ENCODE data around the gene CLIC4. TPM values are rescaled to one million over a fixed set of nuclear protein-coding genes. Genes with fewer than 3 reads are reported as not detected.
A peak's percentile ranks its signal among the peaks of the same experiment; 100 is the strongest.

Gene CLIC4
- total and polyA plus RNA-seq, 9 of the 15 experiments (the other 6 are each of a cell fraction or from before 2014, with no cell fraction given): 16.0 to 67.5 (median 38.4) TPM

DNA sequence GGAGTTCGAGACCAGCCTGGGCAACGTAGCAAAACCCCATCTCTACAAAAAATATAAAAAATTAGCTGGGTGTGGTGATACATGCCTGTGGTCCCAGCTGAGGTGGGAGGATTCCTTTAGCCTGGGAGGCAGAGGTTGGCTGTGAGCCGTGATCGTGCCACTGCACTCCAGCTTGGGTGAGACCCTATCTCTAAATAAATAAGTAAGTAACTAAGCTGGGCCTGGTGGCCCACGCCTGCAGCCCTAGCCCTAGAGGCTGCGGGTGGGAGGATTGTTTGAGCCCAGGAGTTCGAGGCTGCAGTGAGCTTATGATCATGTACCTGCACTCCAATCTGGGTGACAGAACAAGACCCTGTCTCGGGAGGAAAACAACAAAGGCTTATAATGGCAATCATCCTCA lies 4.6 kb downstream of the CLIC4 start:
- WGBS (ENCODE audit: insufficient coverage, low coverage, missing lambda C conversion rate): 85% methylated on average over 8 of the region's 8 CpGs
- ChIA-PET CTCF (ENCODE audit: low intra/inter-chr PET ratio) (no interaction called here), POLR2A (interaction anchor here (0.7 to 1.7 kb wide), 11 partner anchors 8 to 94 kb away, joined by 3 to 10 read pairs (median 5); no protein-coding TSS in a partner anchor)
- no TSS peak for BruUV-seq (replicated peaks)
- H3K9me3 ChIP-seq (replicated peaks; ENCODE audit: control insufficient read depth, insufficient read depth, low read depth, low read length): no peaks in the 10 kb centered on the region
- H3K4me1 ChIP-seq (replicated peaks in 1 of 2; ENCODE audit: control insufficient read depth in 2 of 2, insufficient read depth in 2 of 2, low read length in 2 of 2): peaks cover 14 to 16% of the 10 kb centered on the region in 2 experiments
- H3K27ac ChIP-seq (ENCODE audit: extremely low read depth, low read depth, low read length): no peak overlapping the region
- no peak overlapping the region for H3K4me2 ChIP-seq (ENCODE audit: insufficient read depth, low read length)
- H2AFZ ChIP-seq (ENCODE audit: low read depth, low read length): no peak overlapping the region
- H3K9ac ChIP-seq (ENCODE audit: insufficient read depth in 1 of 2, low read depth in 2 of 2, low read length in 2 of 2): no peak overlapping the region
- intact Hi-C loops (cut with micrococcal nuclease): loop anchor here (5.0 kb wide), 3 partner anchors 58 to 108 kb away; partner anchors contain the start of gene SRRM1
- ATAC-seq: no peak
- peak in 1 of 4 experiments; percentile 8 for DNase-seq (ENCODE audit: extremely low read depth in 1 of 4, low spot score in 3 of 4)
- no peak for FAIRE-seq
- TF ChIP-seq MAFG (tag; conservative IDR thresholded peaks at IDR 0.05): no peak
- TF ChIP-seq XRCC3 (IDR thresholded peaks at IDR 0.05): no peak
- no peak for TF ChIP-seq PHB (CRISPR knock-in tag; IDR thresholded peaks at IDR 0.05)
- TF ChIP-seq ZNF766 (CRISPR knock-in tag; conservative IDR thresholded peaks at IDR 0.05): no peak
- TF ChIP-seq ZNF143 (CRISPR knock-in tag; IDR thresholded peaks at IDR 0.05): no peak
- TF ChIP-seq EWSR1 (IDR thresholded peaks at IDR 0.05; ENCODE audit: borderline replicate concordance, low read depth, partially characterized antibody): no peak
- TF ChIP-seq CEBPB (tag; IDR thresholded peaks at IDR 0.05): no peak
- TF ChIP-seq ESRRB (CRISPR knock-in tag; IDR thresholded peaks at IDR 0.05; ENCODE audit: borderline replicate concordance): no peak
- no peak for TF ChIP-seq CBFB (CRISPR knock-in tag; IDR thresholded peaks at IDR 0.05)
- no peak for TF ChIP-seq EZH2 (IDR thresholded peaks at IDR 0.05; ENCODE audit: borderline replicate concordance, low read depth, low read length)
- no peak for TF ChIP-seq SMARCA4 (IDR thresholded peaks at IDR 0.05)
- TF ChIP-seq KLF13 (tag; IDR thresholded peaks at IDR 0.05; ENCODE audit: borderline replicate concordance, low read depth): no peak
- in situ Hi-C loops (cut with MboI): no loop called here
- peaks cover 13% of the 10 kb centered on the region; the same call in 1 of the 2 replicates for H4K20me1 ChIP-seq (replicated peaks; ENCODE audit: control insufficient read depth, insufficient read depth, low read length)
- no peaks in the 10 kb centered on the region for H3K27me3 ChIP-seq (ENCODE audit: control insufficient read depth in 2 of 2, insufficient read depth in 2 of 2, low read length in 2 of 2)
- H3K36me3 ChIP-seq (ENCODE audit: control insufficient read depth, insufficient read depth, low read length): peaks cover 3% of the 10 kb centered on the region; the same call in 2 of the 3 replicates
- H3K9me1 ChIP-seq (ENCODE audit: control insufficient read depth, insufficient read depth, low read length): no peaks in the 10 kb centered on the region
- peaks cover 89% of the 10 kb centered on the region for H3K79me2 ChIP-seq (ENCODE audit: control insufficient read depth, insufficient read depth, low read length)
- H3K4me3 ChIP-seq: no peak overlapping the region

All from K562 (cell line).